SH-SY5Y (cell line): Measurements from ENCODE around the gene PDE4D.

Source experiments
- GATA2 ChIP-seq: IDR thresholded peaks from 2 replicates; pipeline ENCODE4 v1.6.1; 2011; ENCODE audit warnings: mild to moderate bottlenecking, low read depth, low read length
- GATA3 ChIP-seq: IDR thresholded peaks from 2 replicates; pipeline ENCODE4 v1.6.1; 2011; ENCODE audit warnings: low read depth, mild to moderate bottlenecking, low read length, moderate library complexity

GRCh38 chr5:59521476-59521875 lies 372.1 kb downstream of the PDE4D start:
- no peak for TF ChIP-seq GATA3
- no peak for TF ChIP-seq GATA2
